Medulla oblongata (tissue), 1 donor: ENCODE results near the gene MYL2.
A peak's percentile ranks its signal among the peaks of the same experiment; 100 is the strongest.

Source experiments
- DNase-seq: peaks from one replicate; pipeline ENCODE4 v3.0.0-alpha.2; 2015; ENCODE audit errors: extremely low spot score

MYL2 gene

DNA sequence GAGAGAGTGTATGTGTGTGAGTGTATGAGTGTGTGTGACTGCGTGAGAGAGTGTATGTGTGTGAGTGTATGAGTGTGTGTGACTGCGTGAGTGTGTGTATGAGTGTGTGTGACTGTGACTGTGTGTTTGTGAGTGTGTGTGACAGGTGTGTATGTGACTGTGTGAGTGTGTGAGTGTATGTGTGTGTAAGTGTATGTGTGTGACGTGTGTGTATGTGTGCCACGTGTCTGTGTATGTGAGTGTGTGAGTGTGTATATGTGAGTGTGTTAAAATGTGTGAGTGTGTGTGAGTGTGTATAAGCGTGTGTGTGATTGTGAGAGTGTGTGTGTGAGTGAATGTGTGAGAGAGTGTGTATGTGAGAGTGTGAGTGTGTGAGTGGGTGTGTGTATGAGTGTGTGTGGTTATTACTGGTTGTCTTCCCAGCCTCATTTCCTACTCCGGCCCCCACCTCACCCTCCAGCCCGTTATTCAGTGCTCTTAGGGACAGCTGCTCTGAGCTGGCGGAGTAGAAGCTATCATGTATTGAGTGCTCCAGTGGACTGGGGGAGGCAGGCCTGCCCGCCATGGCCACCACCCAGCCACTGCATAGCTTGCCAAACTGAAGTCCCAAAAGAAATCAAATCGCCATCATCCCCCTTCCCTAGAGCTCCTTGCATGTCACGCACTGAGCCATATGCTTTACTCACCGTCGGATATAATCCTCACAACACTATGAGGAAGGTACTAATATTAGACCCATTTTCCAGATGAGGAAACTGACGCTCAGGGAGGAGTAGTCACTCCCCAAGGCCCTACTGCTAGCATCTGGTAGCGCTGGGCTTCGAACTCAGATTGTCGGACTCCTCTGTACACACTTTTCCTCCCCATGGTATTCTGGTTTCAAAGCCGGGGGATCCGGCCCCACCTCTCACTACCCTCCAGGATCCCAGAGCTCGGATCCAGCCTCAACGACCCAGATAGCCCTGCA, 10.3 kb upstream of the MYL2 start:
- DNase-seq, result no peak

DNA sequence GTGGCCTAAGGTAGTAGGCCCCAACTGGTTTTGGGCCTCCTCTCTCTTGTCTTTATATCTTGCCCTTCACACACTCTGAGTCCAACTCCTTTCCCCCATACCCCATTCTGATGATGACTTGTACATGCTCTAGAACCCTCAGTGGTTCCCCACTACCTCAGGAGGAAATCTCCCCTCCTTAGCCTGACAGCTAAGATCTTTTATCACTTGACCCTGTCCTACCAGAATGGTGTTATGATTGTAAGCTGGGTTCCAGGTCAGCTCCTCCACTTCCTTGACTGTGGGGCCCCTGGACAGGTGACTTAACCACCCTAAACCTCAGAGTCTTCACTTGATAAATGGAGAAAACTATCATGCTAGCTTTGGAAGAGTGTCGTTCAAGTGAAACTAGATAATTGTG, 9.4 kb upstream of the MYL2 start:
- no peak for DNase-seq

DNA sequence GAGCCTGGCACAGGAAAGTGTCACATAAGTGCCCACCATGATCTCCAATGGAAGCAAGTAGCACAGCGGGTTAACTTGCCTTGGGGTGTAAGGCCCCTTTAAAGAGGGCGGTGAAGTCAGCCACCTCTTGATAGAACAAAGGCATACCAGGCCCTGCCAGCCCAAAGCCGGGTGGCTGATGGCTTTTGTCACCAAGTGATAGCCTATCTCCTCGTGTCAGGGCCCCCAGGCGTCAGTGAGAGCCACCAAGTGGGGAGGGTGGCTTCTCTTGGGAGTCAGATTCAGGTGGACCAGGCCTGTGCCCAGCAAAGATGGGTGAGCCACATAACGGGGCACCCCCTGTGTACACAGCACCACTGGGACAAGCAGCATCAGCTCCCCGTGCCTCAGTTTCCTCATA, 8.3 kb upstream of the MYL2 start:
- no peak for DNase-seq

DNA sequence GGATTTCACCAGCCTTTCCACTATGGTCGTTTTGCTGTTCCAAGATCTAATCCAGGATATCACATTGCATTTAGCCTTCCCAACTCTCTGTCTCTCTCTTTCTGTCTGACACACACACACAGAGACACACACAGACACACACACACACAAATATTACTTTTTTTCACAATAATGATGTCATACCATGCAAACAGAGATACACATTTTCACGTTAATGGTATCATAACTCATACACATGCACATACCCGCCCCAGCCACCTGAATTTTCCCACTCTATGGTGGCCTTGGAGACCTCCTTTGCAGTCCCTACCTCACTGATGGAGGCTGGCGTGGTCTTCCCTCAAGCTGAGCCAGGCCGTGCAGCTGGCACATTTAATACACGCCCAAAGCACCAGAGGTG, 7.2 kb upstream of the MYL2 start:
- no peak for DNase-seq

DNA sequence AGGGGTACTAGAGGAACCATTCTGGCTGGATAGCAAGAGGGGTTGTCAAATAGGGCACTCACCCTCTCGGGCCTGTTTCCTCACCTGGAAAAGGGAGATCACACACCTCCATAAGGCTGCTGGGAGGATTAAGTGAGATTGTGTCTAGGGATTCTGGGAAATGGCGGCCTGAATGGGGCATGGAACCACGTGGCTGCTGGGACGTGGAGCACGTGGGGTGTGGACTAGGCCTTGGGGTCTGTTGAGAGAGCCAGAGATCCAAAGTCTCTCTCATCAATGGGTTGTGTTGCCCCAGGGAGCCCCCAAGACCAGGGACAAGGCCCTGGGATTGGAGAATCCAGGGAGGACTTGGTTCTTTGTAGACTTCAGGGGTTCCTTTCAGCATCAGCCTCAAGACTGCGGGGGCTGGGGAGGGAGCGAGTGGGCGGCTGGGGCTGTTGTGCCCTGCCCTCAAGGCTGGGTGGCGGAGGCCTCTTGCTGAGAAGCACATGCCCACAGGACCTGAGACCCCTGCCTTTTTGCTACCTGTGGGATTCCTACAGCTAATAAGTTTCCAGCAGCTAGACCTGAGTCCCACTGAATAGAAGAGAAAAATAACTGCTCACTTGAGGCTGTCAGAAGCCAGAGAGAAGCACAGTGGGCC, 3.4 kb upstream of the MYL2 start:
- DNase-seq, result no peak

DNA sequence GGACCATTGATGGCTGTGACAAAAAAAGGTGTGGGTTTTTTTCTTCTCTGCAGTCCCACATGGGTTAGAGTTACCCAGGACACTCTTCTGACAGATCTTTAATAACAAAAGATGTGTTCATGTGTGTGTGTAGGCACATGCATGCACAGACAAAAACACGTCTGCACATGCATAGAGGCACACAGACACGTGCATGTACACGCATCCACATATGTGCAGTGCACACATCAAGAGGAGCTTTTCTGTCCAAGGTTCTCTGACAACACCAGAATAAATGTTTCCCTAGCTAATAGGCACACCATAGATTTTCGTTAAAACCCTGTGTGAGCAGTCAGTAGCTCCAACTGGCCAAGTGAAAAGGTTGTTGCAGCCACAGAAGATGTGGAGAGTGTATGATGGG, 2.8 kb upstream of the MYL2 start:
- DNase-seq, result no peak

DNA sequence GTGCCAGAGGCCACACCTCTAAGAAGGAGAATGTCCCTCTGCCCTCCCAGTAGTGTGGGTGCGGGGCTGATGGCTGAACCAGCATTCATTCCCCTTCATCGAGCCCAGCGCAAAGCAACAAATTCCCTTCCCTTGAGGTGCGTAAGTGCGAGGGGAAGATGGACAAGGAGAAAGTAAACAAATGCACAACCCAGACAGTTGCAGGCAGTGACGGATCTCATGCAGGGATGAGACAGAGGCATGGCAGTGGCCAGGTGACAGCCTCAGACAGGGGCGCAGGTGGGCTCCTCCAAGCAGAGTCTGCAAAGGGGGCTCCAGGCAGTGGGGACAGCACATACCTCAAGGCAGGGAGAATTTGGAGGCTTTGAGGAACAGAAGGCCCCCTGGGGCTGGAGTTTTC, 2.3 kb upstream of the MYL2 start:
- DNase-seq, result no peak

DNA sequence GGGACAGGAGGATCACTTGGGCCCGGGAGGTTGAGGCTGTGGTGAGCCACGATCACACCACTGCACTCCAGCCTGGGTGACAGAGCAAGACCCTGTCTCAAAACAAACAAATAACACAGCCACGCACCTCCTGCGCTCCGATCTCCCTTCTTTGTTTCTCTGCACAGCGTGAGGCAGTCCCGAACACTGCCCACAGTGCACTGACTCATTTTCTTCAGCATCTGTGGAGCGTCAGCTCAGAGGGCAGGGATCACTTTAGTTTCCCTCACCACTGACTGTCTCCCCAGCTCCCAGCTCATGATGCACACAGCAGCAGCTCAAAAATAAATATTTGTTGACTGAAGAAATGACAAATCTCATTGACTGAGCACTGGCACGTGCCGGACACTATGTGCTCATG, 883 bp upstream of the MYL2 start:
- no peak for DNase-seq

DNA sequence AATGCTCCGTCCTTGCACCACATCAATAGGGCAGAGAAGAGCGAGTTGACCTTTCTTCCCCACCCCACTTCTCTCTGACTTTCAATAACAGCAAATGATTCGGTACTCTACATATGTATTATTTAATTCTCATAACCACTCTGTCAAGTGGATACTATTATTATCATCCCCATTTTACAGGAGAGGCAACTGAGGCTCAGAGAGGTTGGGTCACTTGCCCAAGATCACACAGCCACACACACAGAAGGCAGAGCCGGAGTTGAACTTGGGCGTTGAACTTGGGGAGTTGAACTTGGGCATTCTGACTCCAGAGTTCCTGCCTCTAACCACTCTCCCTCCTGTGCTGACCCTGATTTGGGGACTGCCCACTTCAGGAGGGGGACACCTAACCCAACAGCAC, 659 bp downstream of the MYL2 start:
- no peak for DNase-seq

DNA sequence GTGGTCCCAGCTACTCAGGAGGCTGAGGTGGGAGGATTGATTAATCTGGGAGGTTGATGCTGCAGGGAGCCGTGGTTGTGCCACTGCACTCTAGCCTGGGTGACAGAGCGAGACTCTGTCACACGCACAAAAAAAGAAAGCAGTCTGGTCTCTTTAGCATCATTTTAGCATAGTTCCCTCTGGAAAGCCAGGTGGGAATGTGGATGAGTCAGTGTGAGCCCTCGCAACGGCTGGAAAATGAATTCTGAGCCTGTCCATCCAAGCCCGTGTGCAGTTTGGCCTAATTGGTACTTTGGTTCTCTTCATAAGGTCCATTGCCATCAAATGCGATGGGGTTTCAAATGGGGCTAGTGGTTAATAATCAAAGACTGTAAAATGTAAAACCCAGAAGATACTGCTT, 2.4 kb downstream of the MYL2 start:
- DNase-seq, result no peak

DNA sequence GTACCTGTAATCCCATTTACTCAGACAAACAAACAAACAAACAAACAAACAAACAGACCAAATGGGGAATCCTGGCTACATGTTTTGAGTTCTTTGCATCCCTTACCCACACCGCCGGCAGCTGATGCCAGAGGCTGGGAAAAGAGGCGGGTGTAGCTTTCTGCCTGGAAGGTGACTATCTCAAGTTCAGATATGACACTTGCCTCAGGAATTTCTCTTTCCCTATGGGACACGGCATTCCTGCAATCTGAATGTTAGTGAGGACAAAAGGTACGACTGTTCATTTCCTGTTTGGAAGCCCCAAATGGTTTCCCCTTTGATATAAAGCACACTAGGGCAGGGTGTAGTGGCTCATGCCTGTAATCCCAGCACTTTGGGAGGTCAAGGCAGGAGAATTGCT, 2.9 kb downstream of the MYL2 start:
- no peak for DNase-seq

DNA sequence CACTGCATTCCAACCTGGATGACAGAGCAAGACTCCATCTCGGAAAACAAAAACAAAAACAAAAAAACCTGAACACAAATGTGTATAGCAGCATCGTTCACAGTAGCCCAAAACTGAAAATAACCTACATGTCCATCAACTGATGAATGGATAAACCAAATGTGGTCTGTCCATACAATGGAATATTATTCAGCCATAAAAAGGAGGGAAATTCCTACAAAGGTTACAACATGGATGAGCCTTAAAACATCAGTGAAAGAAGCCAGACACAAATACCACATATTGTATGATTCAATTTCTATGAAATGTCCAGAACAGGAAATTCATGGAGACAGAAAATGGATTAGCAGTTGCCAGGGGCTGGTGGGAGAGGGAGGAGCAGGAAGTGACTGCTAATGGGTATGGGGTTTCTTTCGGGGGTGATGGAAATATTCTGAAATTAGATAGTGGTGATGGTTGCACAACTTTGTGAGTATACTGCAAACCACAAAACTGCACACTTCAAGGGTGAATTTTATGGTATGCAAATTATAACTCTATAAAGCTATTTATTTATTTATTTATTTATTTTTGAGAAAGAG, 4.0 kb downstream of the MYL2 start:
- DNase-seq, result no peak

DNA sequence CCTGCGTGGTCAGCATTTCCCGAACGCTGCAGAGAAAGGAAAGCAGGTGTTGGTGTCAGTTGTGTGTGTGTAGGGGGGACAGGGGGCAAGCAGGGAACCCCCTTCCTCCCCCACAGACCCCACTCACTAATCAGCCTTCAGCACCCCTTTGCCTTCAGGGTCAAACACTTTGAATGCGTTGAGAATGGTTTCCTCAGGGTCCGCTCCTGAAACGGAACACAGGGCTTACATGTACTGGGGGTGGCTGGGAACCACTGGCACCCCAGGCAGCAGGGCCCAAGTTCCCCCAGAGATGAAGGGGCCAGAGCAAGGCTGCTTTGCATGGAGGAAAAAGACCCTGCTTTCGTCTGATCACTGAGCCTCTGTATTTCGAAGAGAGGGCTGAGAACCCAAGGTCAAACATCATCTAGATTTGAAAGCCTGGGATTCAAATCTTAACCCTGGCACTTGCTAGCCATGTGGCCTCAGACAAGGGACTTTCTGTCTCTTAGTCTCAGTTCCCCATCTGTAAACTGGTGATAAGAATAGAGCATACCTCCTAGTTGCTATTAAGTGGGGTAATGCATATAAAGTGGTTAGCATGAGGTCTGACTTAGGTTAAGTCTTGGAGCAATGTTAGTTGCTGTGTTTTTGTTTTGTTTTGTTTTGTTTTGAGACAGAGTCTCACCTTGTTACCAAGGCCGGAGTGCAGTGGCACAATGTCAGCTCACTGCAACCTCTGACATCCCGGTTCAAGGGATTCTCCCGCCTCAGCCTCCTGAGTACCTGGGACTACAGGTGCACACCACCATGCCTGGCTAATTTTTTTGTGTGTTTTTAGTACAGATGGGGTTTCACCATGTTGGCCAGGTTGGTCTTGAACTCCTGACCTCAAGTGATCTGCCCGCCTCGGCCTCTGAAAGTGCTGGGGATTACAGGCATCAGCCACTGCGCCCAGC, 7.0 kb downstream of the MYL2 start:
- peak; percentile 11 for DNase-seq

DNA sequence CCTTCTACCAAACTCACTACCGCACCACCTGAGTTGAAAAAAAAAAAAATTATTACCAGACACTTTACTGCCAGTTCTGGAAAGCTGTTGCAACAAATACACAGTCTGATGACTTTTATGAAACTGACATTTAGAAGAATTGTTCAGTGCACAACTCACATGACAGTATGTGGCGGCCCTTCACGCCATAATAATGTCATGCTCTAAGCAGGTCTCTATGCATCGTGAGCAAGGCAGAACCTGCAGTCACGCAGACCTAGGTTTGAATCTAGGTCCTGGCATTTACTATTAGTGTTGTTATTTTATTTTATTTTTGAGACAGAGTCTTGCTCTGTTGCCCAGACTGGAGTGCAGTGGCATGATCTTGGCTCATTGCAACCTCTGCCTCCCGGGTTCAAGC, 8.1 kb downstream of the MYL2 start:
- no peak for DNase-seq

DNA sequence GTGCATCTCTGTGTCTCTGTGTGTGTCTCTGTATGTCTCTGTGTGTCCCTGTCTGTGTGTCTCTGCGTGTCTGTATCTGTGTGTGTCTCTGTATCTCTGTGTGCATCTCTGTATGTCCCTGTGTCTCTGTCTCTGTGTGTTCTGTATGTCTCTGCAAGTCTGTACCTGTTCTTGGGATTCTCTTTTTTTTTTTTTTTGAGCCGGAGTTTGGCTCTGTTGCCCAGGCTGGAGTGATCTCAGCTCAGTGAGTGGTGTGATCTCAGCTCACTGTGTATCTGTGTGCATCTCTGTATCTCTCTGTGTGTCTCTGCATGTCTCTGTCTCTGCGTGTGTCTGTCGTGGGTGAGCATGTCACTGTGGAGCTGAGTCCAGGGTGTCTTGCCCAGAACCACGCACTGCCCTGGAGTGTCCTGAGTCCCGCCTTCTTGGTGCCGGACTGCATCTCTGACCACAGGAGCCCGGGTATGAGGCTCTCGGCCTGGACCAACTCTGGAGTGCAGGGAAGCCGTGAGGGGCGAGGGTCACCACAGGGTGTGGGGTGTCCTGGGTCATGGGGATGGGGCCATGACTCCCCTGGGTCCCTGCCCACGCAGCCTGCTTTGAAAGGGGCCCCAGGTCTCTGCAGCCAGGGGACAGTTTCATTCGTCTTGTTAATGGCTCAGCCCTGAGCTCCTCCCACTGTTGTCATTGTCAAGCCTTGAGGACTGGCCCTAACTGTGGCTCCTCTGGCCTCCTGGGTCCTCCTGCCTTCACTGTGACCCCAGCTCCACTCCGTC, 11.8 kb downstream of the MYL2 start:
- DNase-seq, result no peak

DNA sequence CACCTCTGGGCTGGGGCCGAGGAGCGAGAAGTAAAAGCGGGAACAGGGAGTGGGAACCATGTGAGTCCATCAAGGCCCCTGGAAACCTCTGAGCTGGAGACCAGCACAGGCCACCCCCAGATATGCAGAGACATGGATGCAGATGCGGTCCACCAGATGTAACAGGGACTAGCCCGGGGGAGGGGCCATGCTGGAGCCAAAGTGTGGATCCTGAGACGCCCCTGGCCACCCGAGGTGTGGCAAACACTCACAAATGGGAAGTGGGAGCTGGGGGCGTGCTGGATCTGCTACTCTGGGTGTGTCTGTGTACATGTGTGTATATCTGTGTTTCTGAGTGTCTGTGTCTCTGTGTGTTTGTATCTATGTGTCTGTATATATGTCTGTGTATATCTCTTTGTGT, 12.8 kb downstream of the MYL2 start:
- DNase-seq, result no peak

DNA sequence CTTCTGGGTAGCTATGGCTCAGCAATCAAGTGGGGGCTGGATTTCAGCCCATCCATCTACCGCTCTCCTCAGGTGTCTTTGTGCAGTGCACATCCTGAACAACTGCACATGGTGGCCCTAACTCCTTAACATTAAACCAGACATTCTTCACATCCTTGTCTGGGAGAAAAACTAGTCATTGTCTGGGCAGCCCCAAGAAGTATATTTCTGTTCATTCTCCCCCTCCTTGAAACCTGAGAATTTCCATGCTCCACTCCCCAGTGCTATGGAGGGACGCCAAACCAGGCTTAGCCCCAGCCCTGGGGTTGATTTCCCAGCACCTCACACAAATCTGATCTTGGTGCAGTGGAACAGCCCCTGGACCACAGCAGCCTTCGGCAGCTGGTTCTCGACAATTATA, 13.4 kb downstream of the MYL2 start:
- DNase-seq, result no peak

DNA sequence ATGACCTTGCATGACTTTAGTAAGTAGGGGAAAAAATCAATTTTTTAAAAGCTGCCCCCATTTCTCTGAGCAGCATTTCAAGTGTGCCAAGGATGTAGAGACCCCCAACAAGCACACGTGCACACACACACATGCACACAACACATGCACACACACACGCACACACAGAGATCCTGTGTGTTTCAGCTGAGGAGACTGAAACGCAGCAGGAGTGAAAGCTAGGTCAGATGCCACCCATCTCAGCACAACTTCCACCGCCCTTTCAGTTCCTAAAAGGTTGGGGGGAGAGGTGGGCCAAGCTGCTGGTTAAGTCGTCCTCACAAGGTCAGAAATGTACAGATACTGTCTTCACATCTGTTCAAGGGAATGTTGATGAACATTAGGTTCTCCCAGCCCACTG, 13.9 kb downstream of the MYL2 start:
- DNase-seq, result no peak

DNA sequence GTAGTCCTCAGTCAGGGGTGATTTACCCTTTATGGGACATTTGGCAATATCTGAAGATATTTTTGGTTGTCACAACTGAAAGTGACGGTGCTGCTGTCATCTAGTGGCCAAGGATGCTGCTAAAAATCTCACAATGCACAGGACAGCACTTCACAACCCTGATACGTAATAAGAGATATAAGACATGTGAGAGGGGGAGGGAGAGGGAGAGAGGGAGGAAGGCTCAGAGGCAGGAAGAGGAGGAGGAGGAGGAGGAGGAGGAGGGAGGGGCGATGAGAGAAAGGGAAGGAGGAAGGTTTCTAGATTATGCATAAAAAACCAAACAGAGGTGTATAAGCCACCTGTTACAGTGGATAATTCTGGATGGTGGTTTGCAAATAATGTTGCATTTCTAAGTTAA, 14.3 kb downstream of the MYL2 start:
- DNase-seq, result no peak

DNA sequence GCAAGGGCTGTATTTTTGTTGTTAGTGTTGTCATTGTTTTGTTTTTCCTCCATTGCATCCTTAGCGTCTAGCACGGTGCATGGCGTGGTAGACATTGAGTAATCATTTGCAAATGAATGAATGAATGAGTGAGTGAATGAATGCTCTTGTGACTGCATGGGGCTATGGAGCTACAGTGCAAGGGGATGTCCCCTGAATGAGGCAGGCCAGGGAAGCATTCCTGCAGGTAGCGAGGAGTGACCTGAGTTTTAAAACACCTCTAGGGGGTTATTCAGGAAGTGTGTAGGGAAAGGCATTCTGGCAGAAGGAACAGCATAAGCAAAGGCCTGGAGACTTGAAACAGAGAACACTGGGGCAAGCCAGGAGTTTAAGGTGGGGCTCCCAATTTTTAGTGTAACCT, 16.9 kb downstream of the MYL2 start:
- DNase-seq, result no peak

DNA sequence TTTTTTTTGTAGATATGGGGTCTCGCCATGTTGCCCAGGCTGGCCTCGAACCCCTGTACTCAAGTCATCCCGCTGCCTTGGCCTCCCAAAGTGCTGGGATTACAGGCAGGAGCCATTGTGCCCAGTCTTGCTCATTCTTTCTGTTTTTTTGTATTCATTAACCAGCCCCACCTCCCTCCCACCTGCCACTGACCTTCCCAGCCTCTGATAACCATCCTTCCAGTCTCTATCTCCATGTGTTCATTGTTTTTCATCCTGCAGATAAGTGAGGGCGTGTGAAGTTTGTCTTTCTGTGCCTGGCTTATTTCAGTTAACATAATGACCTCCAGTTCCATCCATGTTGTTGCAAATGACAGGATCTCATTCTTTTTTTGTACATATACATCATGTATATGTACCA, 19.0 kb downstream of the MYL2 start:
- no peak for DNase-seq
